NB4 (cell line): ENCODE results near the gene FTSJ1.
"Not testable (repeated sequence)": the region's sequence is repeated elsewhere in the genome, so short reads cannot be mapped to it uniquely, and the experiment has no call there.

Source experiments
- DNase-seq: peaks from one replicate; pipeline ENCODE4 v3.0.0; 2010; ENCODE audit warnings: low read depth
- H3K4me3 ChIP-seq: one replicate; pipeline ENCODE4 v1.5.1; 2011; ENCODE audit warnings: mild to moderate bottlenecking, low read depth, low read length, moderate library complexity
- MYC ChIP-seq: IDR thresholded peaks from 2 replicates; pipeline ENCODE4 v1.6.1; 2011; ENCODE audit warnings: low read depth, low read length
- POLR2A ChIP-seq: IDR thresholded peaks from 2 replicates; pipeline ENCODE4 v1.6.1; 2011; ENCODE audit warnings: mild to moderate bottlenecking; ENCODE audit not compliant: insufficient read length; ENCODE audit errors: extremely low read depth
- TF ChIP-seq, protein P1 (sequence below): IDR thresholded peaks from one replicate; pipeline ENCODE4 v1.5.1; 2012; ENCODE audit warnings: low read depth, low read length
- TF ChIP-seq, protein P2 (sequence below): IDR thresholded peaks from 2 replicates; pipeline ENCODE4 v1.6.1; 2011; ENCODE audit warnings: low read depth, low read length

FTSJ1 gene, protein sequence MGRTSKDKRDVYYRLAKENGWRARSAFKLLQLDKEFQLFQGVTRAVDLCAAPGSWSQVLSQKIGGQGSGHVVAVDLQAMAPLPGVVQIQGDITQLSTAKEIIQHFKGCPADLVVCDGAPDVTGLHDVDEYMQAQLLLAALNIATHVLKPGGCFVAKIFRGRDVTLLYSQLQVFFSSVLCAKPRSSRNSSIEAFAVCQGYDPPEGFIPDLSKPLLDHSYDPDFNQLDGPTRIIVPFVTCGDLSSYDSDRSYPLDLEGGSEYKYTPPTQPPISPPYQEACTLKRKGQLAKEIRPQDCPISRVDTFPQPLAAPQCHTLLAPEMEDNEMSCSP

DNA sequence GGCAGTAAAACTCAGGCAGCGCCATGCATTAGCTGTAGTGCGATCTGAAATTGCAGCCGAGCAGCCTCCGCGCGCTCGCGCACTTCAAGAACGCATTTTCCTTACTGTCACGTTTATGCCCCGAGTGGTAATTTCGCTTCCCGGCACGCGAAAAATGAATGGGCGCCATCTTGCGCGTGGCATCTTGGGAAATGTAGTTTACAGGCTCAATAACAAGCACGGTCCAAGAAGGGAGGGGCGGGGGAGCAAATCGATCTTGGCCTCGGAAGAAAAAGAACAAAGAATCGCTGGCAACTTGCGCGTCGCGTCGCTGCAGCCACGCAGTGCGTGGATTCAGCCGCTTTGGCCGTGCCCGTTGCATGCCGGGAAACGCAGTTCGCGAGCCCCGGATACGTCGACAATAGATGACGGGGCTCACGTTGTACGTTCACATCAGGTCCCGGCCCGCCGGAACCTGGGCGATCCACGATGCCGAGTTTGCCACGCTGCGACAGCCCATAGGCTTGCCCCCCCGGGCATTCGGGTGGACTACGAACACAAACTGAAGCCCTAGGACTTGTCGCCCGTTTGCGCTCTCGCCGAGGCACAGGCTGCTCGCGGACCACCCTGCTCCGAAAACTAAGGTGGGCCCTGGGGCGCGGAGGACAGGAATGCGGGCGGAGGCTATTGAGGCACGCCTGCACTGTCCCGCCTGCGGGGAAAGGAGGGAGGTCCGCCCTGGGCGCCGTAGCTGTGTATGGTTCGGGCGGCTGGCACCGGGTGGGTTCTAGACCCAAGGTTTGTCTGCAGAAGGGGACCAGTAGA, at the start of gene FTSJ1:
Gene FTSJ1, plus strand, starts transcription at position 426 of the 804 bp plus-strand sequence. CDS start 1,849 bp downstream, outside the sequence.
- peak; percentile 92 for DNase-seq
- TF ChIP-seq, protein P1, sequence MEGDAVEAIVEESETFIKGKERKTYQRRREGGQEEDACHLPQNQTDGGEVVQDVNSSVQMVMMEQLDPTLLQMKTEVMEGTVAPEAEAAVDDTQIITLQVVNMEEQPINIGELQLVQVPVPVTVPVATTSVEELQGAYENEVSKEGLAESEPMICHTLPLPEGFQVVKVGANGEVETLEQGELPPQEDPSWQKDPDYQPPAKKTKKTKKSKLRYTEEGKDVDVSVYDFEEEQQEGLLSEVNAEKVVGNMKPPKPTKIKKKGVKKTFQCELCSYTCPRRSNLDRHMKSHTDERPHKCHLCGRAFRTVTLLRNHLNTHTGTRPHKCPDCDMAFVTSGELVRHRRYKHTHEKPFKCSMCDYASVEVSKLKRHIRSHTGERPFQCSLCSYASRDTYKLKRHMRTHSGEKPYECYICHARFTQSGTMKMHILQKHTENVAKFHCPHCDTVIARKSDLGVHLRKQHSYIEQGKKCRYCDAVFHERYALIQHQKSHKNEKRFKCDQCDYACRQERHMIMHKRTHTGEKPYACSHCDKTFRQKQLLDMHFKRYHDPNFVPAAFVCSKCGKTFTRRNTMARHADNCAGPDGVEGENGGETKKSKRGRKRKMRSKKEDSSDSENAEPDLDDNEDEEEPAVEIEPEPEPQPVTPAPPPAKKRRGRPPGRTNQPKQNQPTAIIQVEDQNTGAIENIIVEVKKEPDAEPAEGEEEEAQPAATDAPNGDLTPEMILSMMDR = no peak
- peak; percentile 53 for TF ChIP-seq POLR2A
- peak; percentile 71 for TF ChIP-seq MYC
- TF ChIP-seq, protein P2, sequence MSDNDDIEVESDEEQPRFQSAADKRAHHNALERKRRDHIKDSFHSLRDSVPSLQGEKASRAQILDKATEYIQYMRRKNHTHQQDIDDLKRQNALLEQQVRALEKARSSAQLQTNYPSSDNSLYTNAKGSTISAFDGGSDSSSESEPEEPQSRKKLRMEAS = peak; percentile 76
- peak within 1 kb of the TSS; percentile 92 for H3K4me3 ChIP-seq

DNA sequence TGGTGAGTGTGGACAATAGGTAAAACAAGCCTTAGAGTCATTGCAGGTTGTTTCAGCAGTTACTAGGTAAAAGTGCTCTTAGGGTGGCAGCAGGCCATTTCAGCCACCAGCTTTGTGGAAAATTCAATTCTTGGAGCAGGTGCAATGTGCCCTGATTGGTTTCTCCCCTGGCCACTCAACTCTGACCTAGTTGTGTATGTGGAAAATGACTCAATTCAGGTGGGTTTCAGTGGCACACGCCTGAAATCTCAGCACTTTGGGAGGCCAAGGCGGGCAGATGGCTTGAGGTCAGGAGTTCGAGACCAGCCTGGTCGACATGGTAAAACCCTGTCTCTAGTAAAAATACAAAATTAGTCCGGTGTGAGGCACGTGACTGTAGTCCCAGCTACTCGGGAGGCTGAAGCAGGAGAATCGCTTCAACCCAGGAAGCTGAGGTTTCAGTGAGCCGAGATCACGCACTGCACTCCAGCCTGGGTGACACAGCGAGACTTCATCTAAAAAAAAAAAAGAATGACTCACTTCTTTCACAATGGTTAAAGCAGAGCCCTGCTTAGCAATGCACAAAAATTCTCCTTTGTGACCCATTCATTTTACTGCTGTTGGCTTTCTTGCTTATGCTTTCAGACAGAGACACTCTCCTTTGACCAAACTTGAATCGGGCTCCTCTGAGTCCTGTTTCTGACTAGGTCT, 48.8 kb upstream of the FTSJ1 start:
- H3K4me3 ChIP-seq, DNase-seq: not testable (repeated sequence)

DNA sequence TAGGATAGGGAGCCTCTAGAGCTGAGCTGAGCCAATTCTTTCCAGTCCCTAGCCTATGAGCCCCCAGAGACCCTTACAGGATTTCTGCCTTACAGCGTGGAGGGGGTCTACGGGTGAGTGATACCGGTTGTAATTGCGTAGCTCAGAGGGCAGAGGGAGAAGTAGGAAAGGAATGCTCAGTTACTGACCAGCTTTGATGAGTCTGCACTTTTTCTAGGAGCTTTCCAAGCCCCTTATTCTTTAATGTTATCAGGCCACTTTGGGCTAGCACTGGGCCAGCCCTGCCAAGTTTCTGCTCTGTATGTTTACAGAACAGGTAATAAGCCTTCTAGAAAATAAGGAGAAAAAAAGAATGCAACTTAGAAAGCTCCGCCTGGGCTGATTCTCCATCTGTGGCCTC, 46.4 kb upstream of the FTSJ1 start:
- H3K4me3 ChIP-seq, DNase-seq: not testable (repeated sequence)

DNA sequence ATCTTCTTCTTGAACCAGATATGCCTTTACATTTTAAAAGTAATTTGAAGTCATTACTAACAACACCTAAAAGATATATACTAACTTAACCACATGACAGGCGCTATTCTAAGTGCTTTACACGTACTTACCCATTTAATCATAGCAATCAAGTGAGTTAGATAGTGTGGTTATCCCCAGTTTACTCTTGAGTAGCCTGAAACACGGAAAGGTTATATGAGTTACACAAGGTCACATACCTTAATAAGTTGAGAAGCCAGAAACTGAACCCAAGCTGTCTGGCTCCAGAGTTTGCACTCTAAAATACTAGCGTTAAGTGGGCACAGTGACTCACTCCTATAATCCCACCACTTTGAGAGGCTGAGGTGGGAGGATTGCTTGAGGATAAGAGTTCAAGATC, 45.8 kb upstream of the FTSJ1 start:
- not testable (repeated sequence) for DNase-seq, H3K4me3 ChIP-seq

DNA sequence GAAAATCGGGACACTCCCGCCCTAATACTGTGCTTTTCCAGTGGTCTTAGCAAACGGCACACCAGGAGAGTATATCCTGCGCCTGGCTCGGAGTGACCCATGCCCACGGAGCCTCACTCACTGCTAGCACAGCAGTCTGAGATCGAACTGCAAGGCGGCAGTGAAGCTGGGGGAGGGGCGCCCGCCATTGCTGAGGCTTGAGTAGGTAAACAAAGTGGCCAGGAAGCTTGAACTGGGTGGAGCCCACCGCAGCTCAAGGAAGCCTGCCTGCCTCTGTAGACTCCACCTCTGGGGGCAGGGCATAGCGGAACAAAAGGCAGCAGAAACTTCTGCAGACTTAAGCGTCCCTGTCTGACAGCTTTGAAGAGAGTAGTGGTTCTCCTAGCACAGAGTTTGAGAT, 42.3 kb upstream of the FTSJ1 start:
- not testable (repeated sequence) for DNase-seq, H3K4me3 ChIP-seq

DNA sequence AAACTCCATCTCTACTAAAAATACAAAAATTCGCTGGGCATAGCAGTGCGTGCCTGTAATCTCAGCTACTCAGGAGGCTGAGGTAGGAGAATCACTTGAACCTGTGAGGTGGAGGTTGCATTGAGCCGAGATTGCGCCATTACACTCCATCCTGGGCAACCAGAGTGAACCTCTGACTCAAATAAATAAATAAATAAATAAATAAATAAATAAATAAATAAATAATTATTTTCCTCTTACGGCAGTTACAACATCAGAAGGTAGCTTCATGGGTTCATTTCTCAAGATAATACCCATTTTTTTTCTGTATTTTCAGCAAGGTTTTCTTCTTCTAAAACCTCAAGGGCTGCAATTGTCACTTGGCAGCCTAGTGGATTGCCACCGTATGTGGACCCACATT, 28.8 kb upstream of the FTSJ1 start:
- DNase-seq, H3K4me3 ChIP-seq: not testable (repeated sequence)

DNA sequence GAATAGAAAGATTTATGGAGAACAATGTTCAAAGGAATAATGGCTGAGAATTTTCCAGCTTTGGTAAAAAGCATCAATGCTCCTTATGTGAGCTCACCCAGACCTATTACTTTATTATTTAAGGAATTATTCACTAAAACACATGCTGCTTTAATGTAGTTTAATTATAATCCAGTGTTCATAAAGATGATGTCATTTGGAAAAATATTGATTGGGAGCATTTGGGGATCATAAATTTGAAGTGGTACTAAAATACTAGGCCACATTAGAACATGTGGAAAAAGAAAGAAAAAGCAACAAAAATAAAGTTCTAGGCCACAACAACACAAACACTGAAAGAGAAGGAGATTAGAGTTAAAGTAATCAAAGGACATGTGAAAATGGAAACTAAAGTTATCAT, 25.9 kb upstream of the FTSJ1 start:
- TF ChIP-seq MYC = no peak
- TF ChIP-seq, protein P2 = no peak
- TF ChIP-seq, protein P1 = no peak
- TF ChIP-seq POLR2A = no peak
- no peak for DNase-seq
- no peak overlapping the region for H3K4me3 ChIP-seq

DNA sequence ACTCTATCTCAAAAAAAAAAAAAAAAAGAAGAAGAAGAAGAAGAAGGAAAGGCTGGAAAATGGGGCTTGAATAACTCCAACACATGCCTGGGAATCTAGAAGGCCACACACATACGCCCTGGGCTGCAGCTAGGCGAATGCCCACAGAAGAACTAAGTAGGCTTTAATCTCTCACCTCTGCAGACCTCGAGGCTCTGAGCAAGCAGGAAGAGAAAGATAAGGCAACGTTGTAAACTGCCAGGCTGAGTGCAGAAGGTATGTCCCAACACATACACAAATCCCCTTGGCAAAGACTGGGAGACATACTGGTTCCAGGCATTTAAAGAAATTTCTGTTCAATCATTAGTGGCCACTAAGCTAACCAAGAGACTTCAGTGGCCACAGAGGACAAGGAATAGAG, 24.3 kb upstream of the FTSJ1 start:
- H3K4me3 ChIP-seq = no peak overlapping the region
- no peak for DNase-seq
- TF ChIP-seq, protein P2 = no peak
- TF ChIP-seq MYC = no peak
- TF ChIP-seq POLR2A = no peak
- TF ChIP-seq, protein P1 = no peak
